ENCODE data around the gene POC1B.

POC1B gene

GRCh38 chr12:89542912-89543592 is 17.2 kb upstream of the POC1B start:
- peak; percentile 87 for DNase-seq (ENCODE audit: low read depth)
- TF ChIP-seq, protein P1, sequence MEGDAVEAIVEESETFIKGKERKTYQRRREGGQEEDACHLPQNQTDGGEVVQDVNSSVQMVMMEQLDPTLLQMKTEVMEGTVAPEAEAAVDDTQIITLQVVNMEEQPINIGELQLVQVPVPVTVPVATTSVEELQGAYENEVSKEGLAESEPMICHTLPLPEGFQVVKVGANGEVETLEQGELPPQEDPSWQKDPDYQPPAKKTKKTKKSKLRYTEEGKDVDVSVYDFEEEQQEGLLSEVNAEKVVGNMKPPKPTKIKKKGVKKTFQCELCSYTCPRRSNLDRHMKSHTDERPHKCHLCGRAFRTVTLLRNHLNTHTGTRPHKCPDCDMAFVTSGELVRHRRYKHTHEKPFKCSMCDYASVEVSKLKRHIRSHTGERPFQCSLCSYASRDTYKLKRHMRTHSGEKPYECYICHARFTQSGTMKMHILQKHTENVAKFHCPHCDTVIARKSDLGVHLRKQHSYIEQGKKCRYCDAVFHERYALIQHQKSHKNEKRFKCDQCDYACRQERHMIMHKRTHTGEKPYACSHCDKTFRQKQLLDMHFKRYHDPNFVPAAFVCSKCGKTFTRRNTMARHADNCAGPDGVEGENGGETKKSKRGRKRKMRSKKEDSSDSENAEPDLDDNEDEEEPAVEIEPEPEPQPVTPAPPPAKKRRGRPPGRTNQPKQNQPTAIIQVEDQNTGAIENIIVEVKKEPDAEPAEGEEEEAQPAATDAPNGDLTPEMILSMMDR (IDR thresholded peaks at IDR 0.05; ENCODE audit: low read depth, low read length) = peak; percentile 96
- no peak for TF ChIP-seq POLR2A (IDR thresholded peaks at IDR 0.05; ENCODE audit: extremely low read depth, insufficient read length)
- peak; percentile 42; the same call in 1 of the 2 replicates for TF ChIP-seq MYC (IDR thresholded peaks at IDR 0.05; ENCODE audit: low read depth, low read length)
- TF ChIP-seq, protein P2, sequence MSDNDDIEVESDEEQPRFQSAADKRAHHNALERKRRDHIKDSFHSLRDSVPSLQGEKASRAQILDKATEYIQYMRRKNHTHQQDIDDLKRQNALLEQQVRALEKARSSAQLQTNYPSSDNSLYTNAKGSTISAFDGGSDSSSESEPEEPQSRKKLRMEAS (IDR thresholded peaks at IDR 0.05; ENCODE audit: low read depth, low read length) = no peak; the same call in 1 of the 2 replicates

GRCh38 chr12:89542236-89542635 is 16.4 kb upstream of the POC1B start:
- no peak for DNase-seq (ENCODE audit: low read depth)
- TF ChIP-seq POLR2A (IDR thresholded peaks at IDR 0.05; ENCODE audit: extremely low read depth, insufficient read length) (no peak), MYC (IDR thresholded peaks at IDR 0.05; ENCODE audit: low read depth, low read length) (no peak)
- TF ChIP-seq, protein P1 (IDR thresholded peaks at IDR 0.05; ENCODE audit: low read depth, low read length) = no peak
- TF ChIP-seq, protein P2 (IDR thresholded peaks at IDR 0.05; ENCODE audit: low read depth, low read length) = no peak
- no peak overlapping the region for H3K4me3 ChIP-seq (ENCODE audit: low read depth, low read length)

More at GRCh38 chr12:89542912-89543592, 17.2 kb upstream of the POC1B start:
- H3K4me3 ChIP-seq (ENCODE audit: low read depth, low read length) = no peak overlapping the region

DNA sequence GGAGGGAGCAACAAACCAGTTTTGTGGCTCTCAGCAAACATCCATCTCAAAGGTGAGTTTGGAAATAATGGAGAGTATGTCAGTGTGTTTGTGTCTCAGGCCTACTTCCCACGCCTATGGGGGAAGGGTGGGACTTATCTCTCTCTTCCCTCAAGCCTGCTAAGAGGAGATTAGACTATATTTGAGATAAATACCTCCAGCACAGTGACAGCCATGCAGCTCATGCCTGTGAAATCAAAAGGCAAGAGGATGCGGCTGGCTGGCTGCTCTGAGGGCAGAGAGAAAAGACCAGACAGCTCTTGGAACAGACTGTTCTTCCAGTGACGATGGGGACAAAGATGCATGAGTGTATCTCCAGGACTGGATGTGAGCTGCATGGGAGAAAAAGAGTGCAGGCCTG is 14.7 kb upstream of the POC1B start:
- no peak for DNase-seq (ENCODE audit: low read depth)
- H3K4me3 ChIP-seq (ENCODE audit: low read depth, low read length) = no peak overlapping the region
- TF ChIP-seq, protein P1 (IDR thresholded peaks at IDR 0.05; ENCODE audit: low read depth, low read length) = no peak
- TF ChIP-seq POLR2A (IDR thresholded peaks at IDR 0.05; ENCODE audit: extremely low read depth, insufficient read length) (no peak), MYC (IDR thresholded peaks at IDR 0.05; ENCODE audit: low read depth, low read length) (no peak)
- TF ChIP-seq, protein P2 (IDR thresholded peaks at IDR 0.05; ENCODE audit: low read depth, low read length) = no peak

DNA sequence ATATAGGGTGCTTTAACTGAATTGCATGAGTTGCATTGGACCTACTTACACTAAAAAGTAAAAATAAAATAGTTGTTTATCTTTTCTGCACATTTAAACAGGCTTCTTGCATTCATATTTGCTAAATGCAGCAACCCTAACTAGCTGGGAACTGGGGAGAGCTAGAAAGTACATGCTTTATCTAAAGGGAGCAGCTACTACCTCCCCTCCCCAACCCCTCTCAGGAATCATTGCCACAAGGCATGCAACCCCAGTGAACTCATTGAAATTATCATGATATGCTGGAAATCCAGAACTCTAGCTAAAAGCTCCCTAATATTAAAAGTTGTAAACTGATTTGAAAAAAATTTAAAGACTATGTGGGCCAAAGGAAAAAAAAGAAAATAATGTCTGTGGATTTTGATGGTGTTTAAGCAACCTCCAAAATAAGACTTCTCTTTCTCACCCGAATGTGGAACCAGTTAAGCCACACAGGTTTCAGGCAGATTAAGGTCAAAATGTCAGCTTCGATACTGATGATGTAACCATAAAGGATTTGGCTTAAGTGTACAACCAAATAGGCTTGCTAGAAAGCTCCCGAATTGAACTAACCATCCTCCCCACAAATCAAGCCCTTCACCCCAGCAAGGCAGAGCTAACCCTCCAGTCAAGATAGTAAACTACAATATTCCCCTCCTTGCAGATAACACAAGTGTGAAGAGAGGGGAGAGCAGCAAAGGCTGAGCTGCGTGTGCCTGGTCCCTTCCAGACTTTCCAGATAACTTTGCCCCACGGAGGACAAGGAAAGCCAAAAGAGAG is 13.8 kb upstream of the POC1B start:
- TF ChIP-seq POLR2A (IDR thresholded peaks at IDR 0.05; ENCODE audit: extremely low read depth, insufficient read length) (no peak), MYC (IDR thresholded peaks at IDR 0.05; ENCODE audit: low read depth, low read length) (no peak)
- TF ChIP-seq, protein P1 (IDR thresholded peaks at IDR 0.05; ENCODE audit: low read depth, low read length) = no peak
- no peak for DNase-seq (ENCODE audit: low read depth)
- no peak overlapping the region for H3K4me3 ChIP-seq (ENCODE audit: low read depth, low read length)

DNA sequence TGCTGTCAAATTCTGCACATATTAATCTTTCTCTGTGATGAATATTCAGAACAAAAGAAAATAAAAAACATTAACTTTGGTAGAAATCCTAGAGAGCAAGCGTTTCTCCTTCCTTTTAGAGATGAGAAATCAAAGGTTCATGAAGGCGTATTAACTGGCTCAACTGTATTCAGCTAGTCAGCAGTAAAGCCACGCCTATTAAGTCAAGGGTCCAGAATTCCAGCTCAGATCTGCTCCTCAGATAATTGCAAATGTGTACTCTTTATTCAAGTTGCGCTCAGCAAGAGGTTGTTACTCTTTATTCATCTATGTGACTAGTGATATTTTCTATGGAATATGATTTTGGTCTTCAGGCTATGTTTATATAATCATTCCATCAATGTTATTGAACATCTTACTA is 13.1 kb upstream of the POC1B start:
- TF ChIP-seq POLR2A (IDR thresholded peaks at IDR 0.05; ENCODE audit: extremely low read depth, insufficient read length) (no peak), MYC (IDR thresholded peaks at IDR 0.05; ENCODE audit: low read depth, low read length) (no peak)
- TF ChIP-seq, protein P1 (IDR thresholded peaks at IDR 0.05; ENCODE audit: low read depth, low read length) = no peak
- TF ChIP-seq, protein P2 (IDR thresholded peaks at IDR 0.05; ENCODE audit: low read depth, low read length) = no peak
- no peak for DNase-seq (ENCODE audit: low read depth)

More for the DNA sequence above, 13.1 kb upstream of the POC1B start:
- no peak overlapping the region for H3K4me3 ChIP-seq (ENCODE audit: low read depth, low read length)

All from NB4 (cell line).